Heart left ventricle (tissue), 16 donors: ENCODE results near the gene MAP3K5. TPM values are rescaled to one million over a fixed set of nuclear protein-coding genes. Genes with fewer than 3 reads are reported as not detected.

Experiments used
- ATAC-seq, 4 donors: fragments of 200-7000 bp; cut with Tn5 transposase; one replicate each; pipeline ENCODE4 v1.9.1; 2020 to 2022; ENCODE audit warnings: moderate library complexity in 4 of 4, mild to moderate bottlenecking in 3 of 4, moderate number of reproducible peaks in 1 of 4
- DNase-seq, 5 donors: peaks; one replicate each; pipeline ENCODE4 v3.0.0-alpha.2; 2020
- H3K27ac ChIP-seq, 12 donors: fragments of 200-600 bp; sonication (generic) in 4 of 12; one replicate each; pipeline versions ENCODE4 v1.5.0 to v1.8.0; 2016 to 2022; ENCODE audit warnings: mild to moderate bottlenecking in 2 of 12
- H3K27me3 ChIP-seq, 9 donors: fragments of 200-600 bp; sonication (generic) in 2 of 9; one replicate each; pipeline versions ENCODE4 v1.5.1 to v1.8.0; 2016 to 2022; ENCODE audit warnings: mild to moderate bottlenecking in 3 of 9
- H3K36me3 ChIP-seq, 9 donors: fragments of 200-600 bp; sonication (generic) in 2 of 9; one replicate each; pipeline versions ENCODE4 v1.5.0 to v1.8.0; 2018 to 2022; ENCODE audit warnings: mild to moderate bottlenecking in 2 of 9
- H3K4me1 ChIP-seq, 12 donors: fragments of 200-600 bp; sonication (generic) in 4 of 12; one replicate each; pipeline versions ENCODE4 v1.5.0 to v1.8.0; 2016 to 2022; ENCODE audit warnings: mild to moderate bottlenecking in 3 of 12
- H3K4me3 ChIP-seq, 12 donors: fragments of 200-600 bp; sonication (generic) in 4 of 12; one replicate each; pipeline versions ENCODE4 v1.5.0 to v1.8.0; 2017 to 2022; ENCODE audit warnings: mild to moderate bottlenecking in 9 of 12, moderate library complexity in 4 of 12
- H3K9me3 ChIP-seq, 12 donors: fragments of 200-600 bp; sonication (generic) in 4 of 12; one replicate each; pipeline versions ENCODE4 v1.5.0 to v1.8.0; 2016 to 2022; ENCODE audit warnings: mild to moderate bottlenecking in 1 of 12
- POLR2A ChIP-seq, 2 donors: fragments of 450-650 bp; IDR thresholded peaks; one replicate each; pipeline ENCODE4 v1.6.1; 2017; ENCODE audit warnings: antibody characterized with exemption in 2 of 2, mild to moderate bottlenecking in 2 of 2, moderate library complexity in 2 of 2
- WGBS, 4 donors: extraction: QIAGEN DNeasy Blood & Tissue Kit in 2 of 4; methylation state at CpG; one replicate each; pipeline versions ENCODE4 v1.1.5 to v1.1.7; 2013 to 2018; 5-methylcytosine and 5-hydroxymethylcytosine counted together
- intact Hi-C, 10 donors: fragments of 100-400 bp; cut with DNase I; formaldehyde crosslinking; loops; one replicate each; pipeline versions ENCODE4 v1.11.1 to v1.14.2; 2022
- polyA plus RNA-seq, 2 donors: library from polyadenylated mRNA; stranded (reverse); fragments of 200-250 nt; gene quantifications; one replicate each; pipeline ENCODE4 v1.2.3, GENCODE V29; 2013
- total RNA-seq, 9 donors: library from RNA; depleted of rRNA in 2 of 9; stranded (reverse); fragments of >200 nt in 2 of 9; fragmentation: NEBNext Ultra II Directional in 3 of 9; extraction: Animal tissue kit (Norgen Biotek cat#: 25700) in 3 of 9; gene quantifications; one replicate each; pipeline versions ENCODE4 v1.1.0 to v1.2.4, GENCODE V29; 2016 to 2023
- TF ChIP-seq, protein P1 (sequence below), 12 donors: fragments of 200-600 bp; sonication (generic) in 4 of 12; IDR thresholded peaks; one replicate each; pipeline versions ENCODE4 v1.5.0 to v1.8.0; 2018 to 2022; ENCODE audit warnings: antibody characterized with exemption in 12 of 12, mild to moderate bottlenecking in 5 of 12
- donor health status: ischemic (EF 13 %, LVEDD 7.1; RV severe dilation, severe dysfunction).
- donor health status: healthy with polysubstance abuse.
- donor health status: DM: no; HTN: yes; CAD: no.
- donor health status: DM: no; HTN: no; CAD: no.
- donor health status: ischemic (EF 25% LVEDD 6.9; RV normal size, moderate dysfunction).
- donor health status: ischemic (EF 25% LVEDD 5.7; RV mildly dilated, moderate dysfunction).
- donor health status: healthy.
- donor health status: DM: yes; HTN: yes; CAD: no.
- donor health status: ischemic (EF 35%, LVEDD 5.7; RV mildly dilated, moderate dysfunction).
- donor health status: nonischemic (EF 11% LVEDD 7.7; RV severe dilation, severe dysfunction).
- donor health status: DM: yes; HTN: yes; CAD: no.
- donor health status: PGD.
- donor health status: ischemic (EF 29% LVEDD 5.4; RV normal size, mild dysfunction).
- donor health status: nonischemic (EF 23%, LVEDD 6.1; RV moderate dilation, normal function).

The MAP3K5 gene
- total and polyA plus RNA-seq, 11 donors, result 7.1 to 34.1 (median 27.8) TPM

DNA sequence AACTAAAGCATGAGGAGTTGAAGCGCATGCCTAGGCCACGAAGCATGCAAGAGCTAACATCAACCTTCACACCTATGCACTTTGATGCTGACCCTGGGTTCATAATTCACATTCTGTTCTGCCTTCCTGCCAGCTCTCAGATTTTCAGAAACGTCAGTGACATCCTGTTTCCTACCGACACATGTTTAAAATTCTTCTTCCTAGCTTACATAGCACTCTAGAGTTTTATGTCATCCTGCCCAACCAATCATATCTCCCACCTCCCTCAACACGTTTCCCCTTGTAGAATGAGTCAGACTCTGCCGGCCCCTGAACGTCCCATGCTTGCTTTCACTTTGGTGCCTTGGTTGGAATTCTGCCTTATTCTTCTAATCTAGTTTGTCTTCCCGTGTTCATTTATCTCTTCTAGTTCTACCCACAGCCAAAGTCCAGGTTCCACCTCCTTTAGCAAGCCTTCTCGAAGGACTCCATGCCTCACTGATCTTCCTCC is 144.9 kb downstream of the MAP3K5 start:
- H3K36me3 ChIP-seq, result peaks cover 0 to 32% (median 2%) of the 10 kb centered on the region in 9 donors
- intact Hi-C loops, result no loop called here
- H3K9me3 ChIP-seq, result no peaks in the 10 kb centered on the region
- TF ChIP-seq, protein P1, sequence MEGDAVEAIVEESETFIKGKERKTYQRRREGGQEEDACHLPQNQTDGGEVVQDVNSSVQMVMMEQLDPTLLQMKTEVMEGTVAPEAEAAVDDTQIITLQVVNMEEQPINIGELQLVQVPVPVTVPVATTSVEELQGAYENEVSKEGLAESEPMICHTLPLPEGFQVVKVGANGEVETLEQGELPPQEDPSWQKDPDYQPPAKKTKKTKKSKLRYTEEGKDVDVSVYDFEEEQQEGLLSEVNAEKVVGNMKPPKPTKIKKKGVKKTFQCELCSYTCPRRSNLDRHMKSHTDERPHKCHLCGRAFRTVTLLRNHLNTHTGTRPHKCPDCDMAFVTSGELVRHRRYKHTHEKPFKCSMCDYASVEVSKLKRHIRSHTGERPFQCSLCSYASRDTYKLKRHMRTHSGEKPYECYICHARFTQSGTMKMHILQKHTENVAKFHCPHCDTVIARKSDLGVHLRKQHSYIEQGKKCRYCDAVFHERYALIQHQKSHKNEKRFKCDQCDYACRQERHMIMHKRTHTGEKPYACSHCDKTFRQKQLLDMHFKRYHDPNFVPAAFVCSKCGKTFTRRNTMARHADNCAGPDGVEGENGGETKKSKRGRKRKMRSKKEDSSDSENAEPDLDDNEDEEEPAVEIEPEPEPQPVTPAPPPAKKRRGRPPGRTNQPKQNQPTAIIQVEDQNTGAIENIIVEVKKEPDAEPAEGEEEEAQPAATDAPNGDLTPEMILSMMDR (IDR thresholded peaks at IDR 0.05), result no peak
- no peak for TF ChIP-seq POLR2A (IDR thresholded peaks at IDR 0.05)
- no peaks in the 10 kb centered on the region for H3K27me3 ChIP-seq
- H3K4me3 ChIP-seq, result no peak overlapping the region
- peak; percentile 15 to 72 (median 64) for ATAC-seq
- H3K4me1 ChIP-seq, result peaks cover 0 to 51% (median 23%) of the 10 kb centered on the region in 12 donors
- 28 to 36% (median 32%) methylated on average over 9 of the region's 9 CpGs for WGBS, 4 donors
- peak in 2 of 5 donors; percentile 29 to 38 for DNase-seq
- peak overlapping the region in 11 of 12 donors; percentile 10 to 76 (median 48) for H3K27ac ChIP-seq

DNA sequence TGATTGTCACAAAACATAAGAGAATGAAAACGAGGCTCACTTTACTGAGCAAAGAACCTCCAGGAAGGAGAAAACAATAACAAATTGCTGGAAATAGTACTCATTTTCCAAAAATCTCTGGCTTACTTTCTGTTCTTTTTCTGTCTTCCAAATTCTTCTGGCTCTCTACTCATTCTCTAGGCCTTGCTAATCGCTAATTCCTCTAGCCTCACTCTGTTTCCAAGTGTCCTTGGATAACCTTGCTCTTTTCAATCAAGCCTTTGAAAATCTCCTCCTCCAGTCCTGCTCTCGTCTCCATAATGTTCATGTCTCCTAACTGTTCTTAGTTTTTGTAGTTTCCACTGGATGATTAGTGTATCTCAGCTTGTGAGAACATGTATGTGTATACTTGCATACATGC is 145.9 kb downstream of the MAP3K5 start:
- Histone ChIP-seq H3K4me3 (no peak overlapping the region), H3K27ac (peak overlapping the region in 10 of 12 donors; percentile 8 to 76 (median 44)), H3K27me3 (no peaks in the 10 kb centered on the region), H3K9me3 (no peaks in the 10 kb centered on the region), H3K36me3 (peaks cover 0 to 22% (median 2%) of the 10 kb centered on the region in 9 donors), H3K4me1 (peaks cover 0 to 56% (median 23%) of the 10 kb centered on the region in 12 donors)
- WGBS, 4 donors, result 21 to 23% (median 22%) methylated on average over 3 of the region's 3 CpGs
- intact Hi-C loops, result no loop called here
- TF ChIP-seq, protein P1 (IDR thresholded peaks at IDR 0.05), result no peak
- no peak for TF ChIP-seq POLR2A (IDR thresholded peaks at IDR 0.05)
- no peak for DNase-seq
- ATAC-seq, result peak in 2 of 4 donors; percentile 20 to 44

- Histone ChIP-seq H3K4me1 (peaks cover 0 to 56% (median 23%) of the 10 kb centered on the region in 12 donors), H3K27me3 (no peaks in the 10 kb centered on the region)
Observed at GRCh38 chr6:136644597-136644952, 147.7 kb downstream of the MAP3K5 start.

More at GRCh38 chr6:136644597-136644952, 147.7 kb downstream of the MAP3K5 start:
- H3K4me3 ChIP-seq, result no peak overlapping the region
- DNase-seq (no peak), ATAC-seq (peak in 2 of 4 donors; percentile 1)
- H3K9me3 ChIP-seq, result no peaks in the 10 kb centered on the region
- intact Hi-C loops, result loop anchor here (1.0 to 5.0 kb wide), 4 partner anchors 57 to 149 kb away; partner anchors contain the start of gene MAP3K5 (in 7 of the 10)
- H3K27ac ChIP-seq, result peak overlapping the region in 10 of 12 donors; percentile 36 to 76 (median 62)
- TF ChIP-seq, protein P1 (IDR thresholded peaks at IDR 0.05), result no peak
- no peak for TF ChIP-seq POLR2A (IDR thresholded peaks at IDR 0.05)
- 83 to 87% (median 85%) methylated on average over 4 of the region's 4 CpGs for WGBS, 4 donors
- H3K36me3 ChIP-seq, result peaks cover 0 to 14% (median 6%) of the 10 kb centered on the region in 9 donors
